ENCODE measurements around the gene TFPI2.

Gene TFPI2

DNA sequence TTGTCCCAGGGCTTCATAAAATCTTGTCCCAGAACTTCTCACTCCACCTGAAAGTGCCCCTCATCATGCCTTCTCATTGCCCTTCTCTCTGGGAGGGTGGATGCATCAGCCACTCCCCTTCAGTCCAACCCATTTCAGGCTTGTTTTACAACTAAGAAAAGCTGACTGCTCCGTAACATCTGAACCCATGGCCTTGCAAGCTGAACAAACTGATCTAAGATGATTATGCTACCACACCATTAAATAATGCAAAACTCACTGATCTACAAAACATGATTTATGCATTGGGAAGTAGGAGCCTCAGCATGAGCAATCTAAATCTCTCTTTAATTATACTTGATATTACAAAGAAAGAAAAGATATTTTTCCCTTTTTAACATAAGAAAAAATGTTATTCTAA lies 34.8 kb downstream of the TFPI2 start:
- no peak for DNase-seq (ENCODE audit: low spot score)

DNA sequence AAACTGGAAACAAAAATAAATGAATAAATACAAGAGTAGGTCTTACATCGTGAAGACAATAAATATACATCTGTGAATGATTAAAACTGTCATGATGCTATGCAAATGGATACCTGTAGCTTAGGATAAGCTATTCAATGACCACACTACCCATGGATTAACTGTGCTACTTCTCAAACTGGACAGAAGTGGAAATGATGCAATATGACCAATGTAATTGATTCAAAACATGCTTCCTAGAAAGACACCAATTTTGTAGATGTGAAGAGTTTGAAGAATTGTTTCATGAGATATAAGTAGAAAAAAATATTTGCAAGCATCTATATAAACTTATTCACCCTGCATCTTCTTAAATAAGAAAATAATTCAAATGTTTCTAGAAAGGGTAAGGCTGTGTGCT lies 36.1 kb downstream of the TFPI2 start:
- no peak for DNase-seq (ENCODE audit: low spot score)

DNA sequence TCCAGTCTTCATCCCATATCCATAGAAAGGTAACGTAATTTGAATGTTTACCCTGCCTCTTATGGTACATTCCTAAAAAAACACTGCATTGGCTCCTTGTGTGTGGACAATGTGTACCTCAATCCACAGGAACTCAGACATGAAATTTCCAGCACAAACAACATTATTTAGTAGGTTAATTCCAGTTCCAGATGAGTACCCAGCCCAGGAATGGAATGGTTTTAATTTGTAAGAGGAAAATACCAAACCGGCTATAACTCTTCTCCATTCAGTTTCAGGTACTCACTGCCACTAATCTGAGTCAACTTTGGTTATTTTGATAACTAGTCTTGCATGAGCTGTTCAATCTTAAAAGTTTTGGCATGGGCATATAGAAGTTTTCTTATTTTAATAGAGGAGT lies 39.0 kb downstream of the TFPI2 start:
- no peak for DNase-seq (ENCODE audit: low spot score)

DNA sequence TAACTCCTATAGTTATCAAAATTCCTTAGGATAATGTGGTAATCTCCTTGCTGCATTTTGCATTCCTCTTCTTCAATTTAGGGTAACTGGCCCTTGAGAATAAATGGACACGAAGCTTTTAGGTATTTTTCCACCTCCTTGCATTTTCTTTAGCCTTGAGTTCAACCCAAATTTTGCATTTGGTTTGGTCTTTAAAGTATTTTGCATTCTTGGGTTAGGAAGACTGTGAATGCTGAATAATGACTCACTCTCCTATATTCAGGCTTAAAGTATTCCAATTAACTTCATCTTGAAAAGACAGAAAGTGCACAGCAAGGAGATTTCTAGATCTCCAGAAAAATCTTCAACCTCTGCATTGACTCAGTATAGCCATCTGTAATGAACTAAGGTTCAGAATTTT lies 47.3 kb downstream of the TFPI2 start:
- DNase-seq (ENCODE audit: low spot score) = no peak

DNA sequence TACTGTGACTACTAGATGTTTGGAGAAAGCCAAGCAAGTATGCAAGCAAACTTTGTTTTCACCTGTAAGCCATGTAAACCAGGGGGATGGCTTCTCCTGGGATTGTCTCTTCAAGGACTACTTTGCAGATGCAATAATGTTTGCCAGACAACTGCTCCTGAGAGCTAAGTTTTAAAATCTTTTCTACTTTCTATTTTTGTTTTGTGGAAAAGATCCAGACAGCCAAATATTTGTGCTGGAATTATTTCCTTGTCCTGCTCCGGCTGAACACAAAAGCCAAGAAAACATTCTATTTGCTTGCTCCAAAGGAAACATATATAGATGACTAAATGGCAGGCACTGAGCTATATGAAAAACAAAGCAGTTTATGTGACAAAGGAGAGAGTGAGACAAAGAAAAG lies 51.6 kb downstream of the TFPI2 start:
- DNase-seq (ENCODE audit: low spot score) = no peak

DNA sequence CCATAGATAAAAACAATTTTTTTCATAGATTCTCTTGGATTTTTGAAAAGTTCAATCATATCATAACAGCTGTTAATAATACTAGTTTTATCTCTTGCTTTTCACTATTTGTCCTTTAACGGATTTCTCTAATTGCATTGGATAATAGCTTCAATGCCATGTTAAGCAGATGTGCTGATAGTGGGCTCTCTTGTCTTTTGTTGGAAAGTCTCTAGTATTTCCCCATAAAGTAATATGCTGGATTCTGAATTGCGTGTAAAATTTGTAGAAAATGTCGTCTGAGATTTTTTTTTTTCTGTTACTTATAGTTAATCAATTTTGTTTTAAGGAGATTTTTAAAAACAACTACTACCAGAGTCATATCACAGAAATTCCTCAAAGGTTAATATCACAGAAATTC lies 53.3 kb downstream of the TFPI2 start:
- no peak for DNase-seq (ENCODE audit: low spot score)

DNA sequence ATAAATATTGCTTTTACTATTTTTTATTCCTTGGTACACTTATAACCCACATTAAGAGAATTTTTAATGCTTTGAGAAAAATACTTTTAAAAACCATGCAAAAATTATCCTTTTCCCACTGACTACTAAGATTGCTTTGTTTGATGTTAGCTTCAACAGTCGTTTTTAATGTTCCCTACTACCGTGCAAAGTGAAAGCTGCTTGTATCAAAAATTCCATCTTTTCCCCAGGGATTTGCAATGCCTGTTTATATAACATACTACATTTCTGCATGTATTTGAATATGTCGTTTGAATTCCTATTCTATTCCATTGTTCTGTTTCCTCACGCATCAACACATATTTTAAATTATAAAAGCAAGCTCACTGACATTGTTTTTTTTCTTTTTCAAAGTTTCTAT lies 54.4 kb downstream of the TFPI2 start:
- no peak for DNase-seq (ENCODE audit: low spot score)

DNA sequence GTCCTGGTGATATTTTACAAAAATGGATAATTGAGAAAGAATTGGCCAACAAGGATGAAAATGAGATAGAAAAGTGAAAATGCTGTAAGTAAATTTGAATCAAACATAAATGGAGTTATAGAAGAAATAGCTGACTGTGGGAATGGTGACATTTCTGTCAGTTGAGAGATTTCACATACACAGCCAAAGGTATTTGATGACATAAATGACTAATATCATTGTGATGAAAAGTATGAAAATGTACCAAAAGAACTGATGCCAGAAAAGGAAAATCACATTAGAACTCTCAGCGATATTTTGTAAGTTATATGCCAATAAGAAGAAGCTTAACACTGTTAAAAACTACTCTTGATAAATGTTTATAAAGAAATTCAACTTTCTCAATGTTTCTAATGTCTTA lies 54.9 kb downstream of the TFPI2 start:
- no peak for DNase-seq (ENCODE audit: low spot score)

Data from HuH-7 (cell line).